HUES64 (cell line): ENCODE data around the gene CCDC116.

Experiments
- H3K27ac ChIP-seq: 2 replicates; pipeline ENCODE4 v1.7.0; 2013; ENCODE audit warnings: low read depth, low read length, inconsistent platforms
- H3K27me3 ChIP-seq: 2 replicates; pipeline ENCODE4 v1.6.1; 2013; ENCODE audit warnings: mild to moderate bottlenecking, low read length; ENCODE audit not compliant: insufficient read depth
- H3K36me3 ChIP-seq: 2 replicates; pipeline ENCODE4 v1.6.1; 2013; ENCODE audit warnings: mild to moderate bottlenecking, low read length; ENCODE audit not compliant: insufficient read depth
- H3K4me1 ChIP-seq: 2 replicates; pipeline ENCODE4 v1.6.1; 2013; ENCODE audit warnings: mild to moderate bottlenecking, low read length, moderate library complexity; ENCODE audit not compliant: insufficient read depth
- H3K4me3 ChIP-seq: 2 replicates; pipeline ENCODE4 v1.5.1; 2013; ENCODE audit warnings: mild to moderate bottlenecking, low read length, moderate library complexity
- H3K9ac ChIP-seq: 2 replicates; pipeline ENCODE4 v1.6.1; 2013; ENCODE audit warnings: mild to moderate bottlenecking, low read depth, low read length
- H3K9me3 ChIP-seq: 2 replicates; pipeline ENCODE4 v1.6.1; 2013; ENCODE audit warnings: low read depth, low read length; ENCODE audit not compliant: insufficient read depth
- WGBS: fragments of 150-250, 120-280 bp; methylation state at CpG from one replicate; pipeline ENCODE4 v1.1.7; 2013; ENCODE audit warnings: missing lambda C conversion rate; 5-methylcytosine and 5-hydroxymethylcytosine counted together

CCDC116 gene

GRCh38 chr22:21660904-21661303 lies 28.3 kb downstream of the CCDC116 start:
- H3K4me3 ChIP-seq: no peak overlapping the region
- H3K27me3 ChIP-seq: no peaks in the 10 kb centered on the region; the same call in 1 of the 2 replicates
- H3K27ac ChIP-seq: no peak overlapping the region
- H3K36me3 ChIP-seq: 0 out of 2 replicates have a peak, but pooled peaks cover 6% of the 10 kb centered on the region
- no peaks in the 10 kb centered on the region for H3K9me3 ChIP-seq
- 83% methylated on average over 7 of the region's 7 CpGs for WGBS
- H3K4me1 ChIP-seq: peaks cover 6% of the 10 kb centered on the region
- no peak overlapping the region for H3K9ac ChIP-seq

- 85% methylated on average over 5 of the region's 5 CpGs for WGBS
- Histone ChIP-seq H3K27ac (no peak overlapping the region), H3K4me1 (no peaks in the 10 kb centered on the region), H3K9me3 (no peaks in the 10 kb centered on the region), H3K9ac (no peak overlapping the region), H3K27me3 (no peaks in the 10 kb centered on the region; the same call in 1 of the 2 replicates), H3K36me3 (no peaks in the 10 kb centered on the region), H3K4me3 (no peak overlapping the region)
These were observed 29.4 kb downstream of the CCDC116 start for GRCh38 chr22:21661991-21662390.

- Histone ChIP-seq H3K9me3 (no peaks in the 10 kb centered on the region), H3K9ac (no peak overlapping the region), H3K27me3 (no peaks in the 10 kb centered on the region; the same call in 1 of the 2 replicates), H3K4me1 (no peaks in the 10 kb centered on the region), H3K36me3 (no peaks in the 10 kb centered on the region), H3K27ac (no peak overlapping the region), H3K4me3 (no peak overlapping the region)
- WGBS: 89% methylated on average over 2 of the region's 2 CpGs
These were observed 31.2 kb downstream of the CCDC116 start for GRCh38 chr22:21663738-21664137.

- WGBS: 74% methylated on average over 26 of the region's 26 CpGs
- Histone ChIP-seq H3K4me3 (peak overlapping the region; percentile 99), H3K27me3 (no peaks in the 10 kb centered on the region; the same call in 1 of the 2 replicates), H3K9ac (peak overlapping the region; percentile 71; the same call in 1 of the 2 replicates), H3K36me3 (peaks cover 6% of the 10 kb centered on the region; the same call in 1 of the 2 replicates), H3K27ac (no peak overlapping the region), H3K4me1 (no peaks in the 10 kb centered on the region), H3K9me3 (no peaks in the 10 kb centered on the region)
These were observed 32.7 kb downstream of the CCDC116 start for GRCh38 chr22:21665047-21665851.

- Histone ChIP-seq H3K4me3 (peak overlapping the region; percentile 99), H3K36me3 (peaks cover 20% of the 10 kb centered on the region), H3K4me1 (no peaks in the 10 kb centered on the region), H3K9me3 (no peaks in the 10 kb centered on the region), H3K27me3 (no peaks in the 10 kb centered on the region), H3K9ac (peak overlapping the region; percentile 71; the same call in 1 of the 2 replicates), H3K27ac (no peak overlapping the region)
- WGBS: 46% methylated on average over 16 of the region's 16 CpGs
These were observed 34.2 kb downstream of the CCDC116 start for GRCh38 chr22:21666786-21667185.

GRCh38 chr22:21669026-21669425 lies 36.5 kb downstream of the CCDC116 start:
- no peaks in the 10 kb centered on the region for H3K4me1 ChIP-seq

GRCh38 chr22:21672107-21672629 lies 39.6 kb downstream of the CCDC116 start:
- Histone ChIP-seq H3K27ac (no peak overlapping the region), H3K4me3 (no peak overlapping the region), H3K27me3 (no peaks in the 10 kb centered on the region), H3K9ac (no peak overlapping the region), H3K36me3 (peaks cover 58% of the 10 kb centered on the region), H3K9me3 (no peaks in the 10 kb centered on the region), H3K4me1 (no peaks in the 10 kb centered on the region)
- WGBS: 97% methylated on average over 6 of the region's 6 CpGs

More at GRCh38 chr22:21669026-21669425, 36.5 kb downstream of the CCDC116 start:
- H3K9me3 ChIP-seq: no peaks in the 10 kb centered on the region
- H3K27ac ChIP-seq: no peak overlapping the region
- H3K9ac ChIP-seq: no peak overlapping the region
- WGBS: 90% methylated on average over 9 of the region's 9 CpGs
- H3K27me3 ChIP-seq: no peaks in the 10 kb centered on the region
- no peak overlapping the region for H3K4me3 ChIP-seq
- peaks cover 38% of the 10 kb centered on the region for H3K36me3 ChIP-seq

GRCh38 chr22:21673534-21674321 lies 41.2 kb downstream of the CCDC116 start:
- no peak overlapping the region for H3K27ac ChIP-seq
- no peak overlapping the region for H3K9ac ChIP-seq
- H3K9me3 ChIP-seq: no peaks in the 10 kb centered on the region
- no peak overlapping the region for H3K4me3 ChIP-seq
- WGBS: 92% methylated on average over 10 of the region's 12 CpGs
- no peaks in the 10 kb centered on the region for H3K27me3 ChIP-seq
- peaks cover 58% of the 10 kb centered on the region for H3K36me3 ChIP-seq
- no peaks in the 10 kb centered on the region for H3K4me1 ChIP-seq

GRCh38 chr22:21674638-21675245 lies 42.2 kb downstream of the CCDC116 start:
- no peak overlapping the region for H3K4me3 ChIP-seq
- H3K4me1 ChIP-seq: no peaks in the 10 kb centered on the region
- 94% methylated on average over 12 of the region's 12 CpGs for whole genome bisulfite sequencing
- no peak overlapping the region for H3K9ac ChIP-seq
- H3K36me3 ChIP-seq: peaks cover 57% of the 10 kb centered on the region
- H3K27ac ChIP-seq: no peak overlapping the region
- no peaks in the 10 kb centered on the region for H3K9me3 ChIP-seq
- no peaks in the 10 kb centered on the region for H3K27me3 ChIP-seq

GRCh38 chr22:21677606-21678443 lies 45.3 kb downstream of the CCDC116 start:
- Histone ChIP-seq H3K27ac (no peak overlapping the region), H3K27me3 (no peaks in the 10 kb centered on the region), H3K4me1 (no peaks in the 10 kb centered on the region), H3K9ac (no peak overlapping the region), H3K36me3 (peaks cover 40% of the 10 kb centered on the region), H3K9me3 (no peaks in the 10 kb centered on the region), H3K4me3 (no peak overlapping the region)
- WGBS: 90% methylated on average over 15 of the region's 15 CpGs
